Large intestine (tissue), 3 donors: ENCODE data around the gene PDE8A. TPM values are rescaled to one million over a fixed set of nuclear protein-coding genes. Genes with fewer than 3 reads are reported as not detected.

Source experiments
- DNase-seq, 2 donors: peaks; one replicate each; pipeline versions ENCODE4 v3.0.0 to v3.0.0-alpha.2; 2013
- H3K27ac ChIP-seq: one replicate; pipeline ENCODE4 v1.5.1; 2013; ENCODE audit warnings: low read length
- H3K27me3 ChIP-seq: 2 replicates; pipeline ENCODE4 v1.6.1; 2013; ENCODE audit warnings: low read length; ENCODE audit not compliant: control insufficient read depth, insufficient read depth
- H3K36me3 ChIP-seq: 2 replicates; pipeline ENCODE4 v1.6.1; 2013; ENCODE audit warnings: low read length; ENCODE audit not compliant: control insufficient read depth, insufficient read depth
- H3K4me1 ChIP-seq: one replicate; pipeline ENCODE4 v1.6.1; 2013; ENCODE audit warnings: low read length; ENCODE audit not compliant: control insufficient read depth, insufficient read depth
- H3K4me3 ChIP-seq: one replicate; pipeline ENCODE4 v1.5.1; 2013; ENCODE audit warnings: low read length
- H3K9me3 ChIP-seq: one replicate; pipeline ENCODE4 v1.6.1; 2013; ENCODE audit warnings: mild to moderate bottlenecking, low read depth, low read length, moderate library complexity; ENCODE audit not compliant: control insufficient read depth
- WGBS: methylation state at CpG from one replicate; pipeline ENCODE4 v1.1.5; 2013; ENCODE audit warnings: low lambda C conversion rate; ENCODE audit not compliant: insufficient coverage; 5-methylcytosine and 5-hydroxymethylcytosine counted together
- polyA plus RNA-seq: library from polyadenylated mRNA; unstranded; fragments of 120-200 nt; gene quantifications from one replicate; pipeline ENCODE4 v1.2.1, GENCODE V29; 2013

Gene PDE8A
- polyA plus RNA-seq, 1 donor = 58.2 TPM

DNA sequence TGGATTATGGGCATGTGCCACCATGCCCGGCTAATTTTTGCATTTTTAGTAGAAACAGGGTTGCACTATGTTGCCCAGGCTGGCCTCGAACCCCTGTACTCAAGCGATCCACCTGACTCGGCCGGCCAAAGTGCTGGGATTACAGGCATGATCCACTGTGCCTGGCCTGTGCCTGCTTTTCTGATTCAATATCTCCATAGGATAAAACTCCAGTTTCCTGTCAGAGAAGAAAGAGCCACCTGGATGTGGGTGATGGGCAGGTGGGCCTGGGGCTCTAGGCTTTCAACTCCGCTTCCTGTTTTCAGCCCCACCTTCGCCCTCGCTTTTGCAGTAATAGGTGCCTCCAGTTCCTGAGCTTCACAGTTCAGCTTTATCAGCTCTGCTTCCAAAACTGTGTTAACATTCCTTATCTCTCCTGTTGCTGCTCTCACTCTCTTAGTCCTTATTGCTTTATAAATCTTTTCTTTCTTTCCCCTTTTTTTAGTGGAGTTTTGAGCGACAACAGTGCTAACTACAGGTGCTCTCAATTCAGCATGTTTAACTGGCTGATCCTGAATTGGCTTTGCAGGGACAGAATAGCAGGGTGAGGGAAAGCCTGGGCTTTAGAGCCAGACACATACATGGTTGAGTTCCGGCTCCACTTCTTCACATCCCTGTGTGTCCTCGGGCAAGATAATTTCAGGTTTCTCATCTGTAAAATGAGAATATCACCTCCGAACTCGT, 21.1 kb upstream of the PDE8A start:
- Histone ChIP-seq H3K4me1 (peaks cover 4% of the 10 kb centered on the region), H3K36me3 (peaks cover 4% of the 10 kb centered on the region), H3K4me3 (no peak overlapping the region), H3K9me3 (no peaks in the 10 kb centered on the region), H3K27me3 (no peaks in the 10 kb centered on the region), H3K27ac (no peak overlapping the region)
- WGBS = 18% methylated on average over 2 of the region's 13 CpGs
- DNase-seq = peak in 1 of 2 donors; percentile 27

GRCh38 chr15:84961114-84961452, 20.6 kb upstream of the PDE8A start:
- H3K27ac ChIP-seq = no peak overlapping the region
- H3K4me3 ChIP-seq = no peak overlapping the region
- H3K4me1 ChIP-seq = peaks cover 4% of the 10 kb centered on the region
- H3K27me3 ChIP-seq = no peaks in the 10 kb centered on the region
- peaks cover 4% of the 10 kb centered on the region for H3K36me3 ChIP-seq
- no peak for DNase-seq
- no peaks in the 10 kb centered on the region for H3K9me3 ChIP-seq
- no CpG with 5 or more reads among the region's 3 CpGs for WGBS

DNA sequence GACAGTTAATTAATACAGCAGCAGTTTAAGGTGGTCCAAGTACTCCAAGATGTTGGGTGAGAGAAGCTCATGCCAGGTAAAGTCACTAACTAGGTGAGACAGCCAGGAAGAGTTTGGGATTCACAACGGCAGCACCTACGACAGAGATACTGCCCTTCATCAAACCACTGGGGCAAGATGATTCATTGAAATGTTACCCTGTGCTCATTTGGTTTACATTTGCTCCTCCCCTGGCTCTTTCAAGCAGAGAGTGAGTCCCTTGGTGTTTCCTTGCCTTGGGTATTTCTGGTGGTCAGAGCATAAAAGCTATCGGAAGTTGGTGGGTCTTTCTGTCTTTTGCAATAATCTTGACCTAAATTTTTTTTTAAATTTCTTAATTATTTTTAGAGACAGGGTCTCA, 19.9 kb upstream of the PDE8A start:
- DNase-seq = no peak
- H3K27me3 ChIP-seq = no peaks in the 10 kb centered on the region
- H3K27ac ChIP-seq = no peak overlapping the region
- WGBS = 80% methylated on average over 1 of the region's 3 CpGs
- H3K4me3 ChIP-seq = no peak overlapping the region
- H3K9me3 ChIP-seq = no peaks in the 10 kb centered on the region
- peaks cover 4% of the 10 kb centered on the region for H3K36me3 ChIP-seq
- H3K4me1 ChIP-seq = peaks cover 4% of the 10 kb centered on the region

DNA sequence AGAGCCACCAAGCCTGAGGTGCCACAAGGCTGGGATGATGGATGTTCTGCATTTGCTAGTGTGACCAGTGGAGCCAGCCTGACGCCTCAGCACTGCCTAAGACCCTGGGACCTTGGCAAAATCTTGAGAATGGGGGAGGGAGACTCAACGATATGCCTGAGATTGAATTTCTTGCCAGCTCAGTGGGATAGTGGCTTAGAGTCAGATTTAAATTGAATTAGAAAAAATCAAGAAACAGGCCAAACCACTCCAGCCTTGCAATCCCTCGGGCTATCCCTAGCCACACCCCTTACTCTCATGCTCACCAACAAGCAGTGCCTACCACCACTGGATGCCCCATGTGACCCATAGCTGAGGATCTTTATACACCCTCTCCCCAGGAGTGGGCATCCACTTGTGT, 18.7 kb upstream of the PDE8A start:
- H3K4me1 ChIP-seq = peaks cover 4% of the 10 kb centered on the region
- no peaks in the 10 kb centered on the region for H3K9me3 ChIP-seq
- H3K27ac ChIP-seq = no peak overlapping the region
- H3K27me3 ChIP-seq = no peaks in the 10 kb centered on the region
- DNase-seq = no peak
- H3K4me3 ChIP-seq = no peak overlapping the region
- peaks cover 4% of the 10 kb centered on the region for H3K36me3 ChIP-seq
- WGBS = 100% methylated on average over 1 of the region's 3 CpGs

GRCh38 chr15:84967380-84967779, 14.3 kb upstream of the PDE8A start:
- DNase-seq = no peak
- WGBS = no CpG with 5 or more reads among the region's 3 CpGs
- H3K4me1 ChIP-seq = no peaks in the 10 kb centered on the region
- no peaks in the 10 kb centered on the region for H3K27me3 ChIP-seq
- H3K27ac ChIP-seq = no peak overlapping the region
- no peaks in the 10 kb centered on the region for H3K9me3 ChIP-seq
- peaks cover 7% of the 10 kb centered on the region for H3K36me3 ChIP-seq
- no peak overlapping the region for H3K4me3 ChIP-seq

- Histone ChIP-seq H3K9me3 (no peaks in the 10 kb centered on the region), H3K4me3 (no peak overlapping the region), H3K27ac (no peak overlapping the region), H3K4me1 (no peaks in the 10 kb centered on the region), H3K36me3 (peaks cover 5% of the 10 kb centered on the region), H3K27me3 (no peaks in the 10 kb centered on the region)
- no CpG with 5 or more reads among the region's 3 CpGs for WGBS
- DNase-seq = no peak
These were observed 13.4 kb upstream of the PDE8A start for GRCh38 chr15:84968301-84968700.

DNA sequence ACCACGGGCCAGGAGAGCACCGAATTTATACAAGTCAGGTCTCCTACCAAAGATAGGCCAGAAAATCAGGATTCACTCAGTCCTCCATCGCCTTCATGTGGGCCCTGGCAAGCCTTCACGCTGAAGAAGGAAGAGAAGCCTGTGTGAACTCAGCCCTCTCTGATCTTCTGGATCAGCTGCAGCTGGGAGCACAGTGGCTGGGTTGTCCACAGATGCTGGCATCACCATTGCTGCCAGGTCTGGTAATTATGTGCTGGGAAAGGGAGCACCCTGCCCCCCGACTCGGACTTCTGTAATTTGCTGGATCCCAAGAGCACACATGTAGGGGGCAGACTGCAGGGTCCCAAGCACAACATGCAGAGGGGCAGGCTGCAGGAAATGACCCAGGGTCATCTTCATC, 12.4 kb upstream of the PDE8A start:
- WGBS = no CpG with 5 or more reads among the region's 6 CpGs
- no peaks in the 10 kb centered on the region for H3K9me3 ChIP-seq
- peaks cover 3% of the 10 kb centered on the region for H3K36me3 ChIP-seq
- no peaks in the 10 kb centered on the region for H3K27me3 ChIP-seq
- no peak overlapping the region for H3K27ac ChIP-seq
- H3K4me3 ChIP-seq = no peak overlapping the region
- DNase-seq = no peak
- H3K4me1 ChIP-seq = no peaks in the 10 kb centered on the region

GRCh38 chr15:84970843-84971242, 10.8 kb upstream of the PDE8A start:
- no peaks in the 10 kb centered on the region for H3K27me3 ChIP-seq
- DNase-seq = no peak
- no peak overlapping the region for H3K27ac ChIP-seq
- H3K4me3 ChIP-seq = no peak overlapping the region
- no peaks in the 10 kb centered on the region for H3K4me1 ChIP-seq
- 60% methylated on average over 1 of the region's 3 CpGs for WGBS
- no peaks in the 10 kb centered on the region for H3K9me3 ChIP-seq
- H3K36me3 ChIP-seq = peaks cover 3% of the 10 kb centered on the region

GRCh38 chr15:84973492-84974460, 7.9 kb upstream of the PDE8A start:
- Histone ChIP-seq H3K36me3 (no peaks in the 10 kb centered on the region), H3K4me3 (no peak overlapping the region), H3K9me3 (no peaks in the 10 kb centered on the region), H3K4me1 (no peaks in the 10 kb centered on the region), H3K27ac (no peak overlapping the region), H3K27me3 (no peaks in the 10 kb centered on the region)
- no peak for DNase-seq
- WGBS = 87% methylated on average over 3 of the region's 16 CpGs

GRCh38 chr15:84975871-84976351, 5.7 kb upstream of the PDE8A start:
- Histone ChIP-seq H3K4me1 (peaks cover 6% of the 10 kb centered on the region), H3K27ac (no peak overlapping the region), H3K9me3 (no peaks in the 10 kb centered on the region), H3K27me3 (no peaks in the 10 kb centered on the region), H3K4me3 (no peak overlapping the region), H3K36me3 (no peaks in the 10 kb centered on the region)
- no peak for DNase-seq
- WGBS = no CpG with 5 or more reads among the region's 5 CpGs
